Measurements from ENCODE around the gene CCP110.
A peak's percentile ranks its signal among the peaks of the same experiment; 100 is the strongest.

The CCP110 gene

GRCh38 chr16:19555938-19556771 lies 32.4 kb downstream of the CCP110 start:
- no peak for DNase-seq

DNA sequence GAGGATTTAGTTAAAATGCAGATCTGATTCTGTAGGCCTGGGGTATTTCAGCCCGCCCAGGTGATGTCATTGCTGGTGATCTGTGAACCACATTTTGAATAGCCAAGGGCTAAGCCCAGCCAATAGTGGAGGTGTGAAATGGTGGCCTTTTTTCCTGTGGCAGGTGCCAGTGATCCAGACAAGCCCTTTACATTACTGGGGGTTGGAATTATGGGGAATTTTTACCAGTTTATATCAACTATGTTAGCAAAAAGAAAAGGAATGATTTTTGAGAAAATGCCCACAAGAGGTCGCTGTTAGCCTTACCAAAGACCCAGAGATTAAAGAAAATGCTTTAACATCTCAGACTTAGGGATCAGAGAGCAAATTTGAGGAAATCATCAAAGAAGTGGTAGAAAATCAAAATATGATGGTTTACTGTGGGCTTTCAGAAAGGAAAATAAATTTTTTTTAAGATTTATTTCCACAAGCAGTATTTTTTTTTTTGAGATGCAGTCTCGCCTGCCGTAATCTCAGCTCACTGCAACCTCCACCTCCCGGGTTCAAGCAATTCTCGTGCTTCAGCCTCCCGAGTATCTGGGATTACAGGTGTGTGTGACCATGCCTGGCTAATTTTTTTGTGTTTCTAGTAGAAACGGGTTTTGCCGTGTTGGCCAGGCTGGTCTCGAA lies 35.6 kb downstream of the CCP110 start:
- DNase-seq, result peak; percentile 57

GRCh38 chr16:19560078-19560477 lies 36.3 kb downstream of the CCP110 start:
- no peak for DNase-seq

GRCh38 chr16:19563377-19563776 lies 39.6 kb downstream of the CCP110 start:
- DNase-seq, result no peak

DNA sequence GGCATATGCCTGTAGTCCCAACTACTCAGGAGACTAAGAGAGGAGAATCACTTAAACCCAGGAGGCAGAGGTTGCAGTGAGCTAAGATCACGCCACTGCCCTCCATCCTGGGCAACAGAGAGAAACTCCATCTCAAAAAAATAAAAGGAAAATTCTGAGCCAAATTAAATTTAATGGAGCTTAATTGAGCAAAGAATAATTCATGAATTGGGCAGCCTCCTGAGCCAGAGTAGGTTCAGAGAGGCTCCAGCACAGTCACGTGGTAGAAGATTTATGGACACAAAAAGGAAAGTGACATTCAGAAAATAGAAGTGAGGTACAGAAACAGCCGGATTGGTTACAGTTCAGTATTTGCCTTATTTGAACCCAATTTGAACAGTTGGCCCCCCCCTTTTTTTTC lies 42.6 kb downstream of the CCP110 start:
- no peak for DNase-seq

- DNase-seq, result no peak
These were observed 43.8 kb downstream of the CCP110 start for GRCh38 chr16:19567560-19567959.

DNA sequence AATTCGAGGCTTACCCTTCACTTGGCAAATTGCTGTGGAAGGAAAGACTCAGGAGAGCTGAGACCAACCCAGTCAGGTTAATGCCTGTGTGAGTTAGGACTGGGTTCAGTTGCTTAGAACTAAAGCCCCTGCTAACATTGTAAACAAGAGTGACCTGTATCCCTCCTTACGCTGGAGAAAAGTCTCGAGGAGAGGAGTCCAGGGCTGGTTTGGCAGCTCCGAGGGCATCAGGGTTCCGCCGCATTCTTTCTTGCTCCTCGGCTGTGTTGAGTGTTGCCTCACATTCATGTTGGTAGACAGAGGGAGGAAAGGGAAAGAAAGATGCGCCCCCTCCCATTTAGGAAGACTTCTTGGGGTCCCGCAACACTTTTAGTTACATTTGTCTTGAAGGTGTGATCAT lies 50.3 kb downstream of the CCP110 start:
- DNase-seq, result no peak

GRCh38 chr16:19574615-19575014 lies 50.9 kb downstream of the CCP110 start:
- DNase-seq, result no peak

DNA sequence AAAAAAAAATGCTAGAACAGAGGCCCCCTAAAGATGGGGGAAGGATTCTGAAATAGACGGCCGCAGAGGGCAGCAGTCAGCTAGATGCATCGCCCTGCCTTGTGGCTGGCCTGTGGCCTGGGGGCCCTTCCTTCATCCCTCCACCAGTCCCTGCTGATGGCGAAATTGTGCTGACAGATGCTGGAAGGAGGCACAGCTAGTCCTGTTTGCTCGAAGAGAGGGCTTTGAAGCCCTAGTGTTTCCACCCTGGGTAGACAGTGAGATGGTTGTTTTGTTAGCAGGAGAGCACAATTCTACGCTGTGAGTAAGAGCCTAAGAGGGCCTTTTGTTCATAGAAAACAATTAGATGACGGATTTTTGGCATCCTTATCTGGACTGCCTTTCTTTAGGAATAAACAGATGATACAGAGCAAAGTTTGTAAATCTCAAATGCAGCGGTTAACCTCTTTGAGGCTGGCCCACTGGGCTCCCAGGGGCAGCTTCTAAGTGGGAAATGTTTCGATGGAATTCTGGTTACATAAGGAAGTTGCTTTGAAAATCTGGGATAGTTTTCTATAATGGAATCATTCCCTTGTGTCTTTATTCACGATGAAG lies 54.7 kb downstream of the CCP110 start:
- DNase-seq, result no peak

DNA sequence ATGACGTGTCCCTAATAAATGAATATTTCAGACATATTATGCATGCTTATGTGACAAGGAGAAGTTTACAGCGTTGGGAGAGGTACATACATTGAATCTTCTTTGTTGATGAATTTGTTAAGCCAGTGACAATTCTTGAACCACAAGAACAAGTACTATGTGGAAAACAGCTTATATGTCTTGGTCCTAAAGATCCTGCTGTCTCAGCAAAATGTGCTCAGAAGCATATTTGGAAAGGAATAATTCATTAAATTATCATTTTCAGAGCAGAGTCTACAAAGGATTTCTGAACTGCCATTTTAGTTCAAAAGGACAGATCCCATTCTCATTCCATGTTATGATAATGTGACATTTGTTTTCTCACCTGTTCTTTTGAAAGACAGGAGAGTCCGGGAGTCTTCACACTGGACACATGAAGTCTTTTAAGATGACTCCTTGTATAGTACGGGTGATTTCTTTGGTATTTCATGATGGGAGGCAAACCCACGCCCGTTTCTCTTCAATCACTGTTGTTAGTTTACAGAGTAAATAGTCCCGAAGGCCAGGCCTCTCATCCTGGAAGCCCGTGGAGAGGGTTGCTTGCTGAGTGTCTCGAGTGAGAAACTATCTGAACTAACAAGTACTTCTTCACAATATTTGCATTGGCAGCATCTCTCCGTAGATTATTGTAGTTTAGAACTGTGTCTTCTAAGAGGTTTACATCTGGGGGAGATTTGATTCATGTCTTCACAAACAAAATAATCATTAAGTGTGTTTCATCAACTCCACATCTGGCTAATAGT lies 58.5 kb downstream of the CCP110 start:
- no peak for DNase-seq

- peak; percentile 62 for DNase-seq
These were observed 60.0 kb downstream of the CCP110 start for GRCh38 chr16:19583665-19584300.

GRCh38 chr16:19588661-19589060 lies 64.9 kb downstream of the CCP110 start:
- no peak for DNase-seq

GRCh38 chr16:19589106-19589505 lies 65.4 kb downstream of the CCP110 start:
- DNase-seq, result no peak

DNA sequence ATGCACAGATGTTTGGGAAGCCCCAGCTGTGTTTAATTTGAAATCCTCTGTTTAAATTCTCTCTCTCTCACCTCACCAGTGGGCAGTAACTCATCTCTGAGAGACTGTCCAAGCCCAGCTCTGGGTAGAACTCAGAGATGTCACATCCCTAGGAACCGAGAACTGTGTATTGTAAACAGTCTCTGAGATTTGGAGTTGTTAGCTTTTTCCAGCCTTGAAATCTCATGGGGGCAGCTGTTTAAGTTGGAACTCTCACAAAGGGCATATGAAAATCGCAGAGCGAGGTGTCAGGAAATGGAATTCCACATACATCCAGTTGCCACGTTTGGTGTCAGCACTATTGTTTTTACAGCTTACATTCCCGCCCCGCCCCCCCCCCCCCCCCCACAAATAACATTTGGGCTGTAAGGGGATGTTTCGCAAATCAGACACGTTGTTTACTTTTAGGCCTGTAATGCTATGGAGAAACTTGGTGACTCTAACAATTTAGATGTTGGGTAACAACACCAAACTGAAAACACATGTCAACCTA lies 66.1 kb downstream of the CCP110 start:
- no peak for DNase-seq

DNA sequence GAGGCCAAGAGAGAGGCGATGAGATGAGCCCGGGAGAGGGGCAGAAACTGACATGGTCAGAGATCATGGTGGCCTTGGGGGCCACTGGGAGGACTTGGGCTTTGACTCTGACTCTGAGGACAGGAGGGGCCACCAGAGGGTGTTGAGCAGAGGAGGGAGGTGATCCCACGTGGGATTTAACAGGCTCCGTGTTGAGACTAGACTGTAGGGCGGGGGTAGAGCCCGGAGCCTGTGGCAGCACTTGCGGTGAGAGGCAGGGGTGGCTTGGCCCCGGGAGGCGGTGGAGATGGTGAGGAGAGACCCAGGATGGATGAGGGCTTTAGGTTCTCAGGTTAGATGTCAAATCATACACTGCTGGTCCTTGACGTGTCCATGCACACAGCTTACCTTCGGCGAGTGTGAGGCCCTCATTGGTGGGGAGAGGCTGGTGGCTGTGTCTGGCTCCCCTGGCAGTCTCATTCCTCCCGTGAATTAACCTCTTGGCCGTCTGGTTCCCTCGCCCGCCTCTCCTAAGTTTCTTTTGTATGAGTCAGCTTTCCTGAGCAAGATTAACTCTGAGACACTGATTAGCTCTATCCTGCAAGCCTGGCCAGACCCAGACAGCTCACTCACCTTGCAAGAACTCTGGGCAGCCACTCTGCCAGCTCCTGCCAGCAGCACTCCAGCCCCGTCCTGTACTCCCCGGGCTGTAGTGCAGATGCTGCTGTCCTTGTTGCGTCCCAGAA lies 71.5 kb downstream of the CCP110 start:
- no peak for DNase-seq

DNA sequence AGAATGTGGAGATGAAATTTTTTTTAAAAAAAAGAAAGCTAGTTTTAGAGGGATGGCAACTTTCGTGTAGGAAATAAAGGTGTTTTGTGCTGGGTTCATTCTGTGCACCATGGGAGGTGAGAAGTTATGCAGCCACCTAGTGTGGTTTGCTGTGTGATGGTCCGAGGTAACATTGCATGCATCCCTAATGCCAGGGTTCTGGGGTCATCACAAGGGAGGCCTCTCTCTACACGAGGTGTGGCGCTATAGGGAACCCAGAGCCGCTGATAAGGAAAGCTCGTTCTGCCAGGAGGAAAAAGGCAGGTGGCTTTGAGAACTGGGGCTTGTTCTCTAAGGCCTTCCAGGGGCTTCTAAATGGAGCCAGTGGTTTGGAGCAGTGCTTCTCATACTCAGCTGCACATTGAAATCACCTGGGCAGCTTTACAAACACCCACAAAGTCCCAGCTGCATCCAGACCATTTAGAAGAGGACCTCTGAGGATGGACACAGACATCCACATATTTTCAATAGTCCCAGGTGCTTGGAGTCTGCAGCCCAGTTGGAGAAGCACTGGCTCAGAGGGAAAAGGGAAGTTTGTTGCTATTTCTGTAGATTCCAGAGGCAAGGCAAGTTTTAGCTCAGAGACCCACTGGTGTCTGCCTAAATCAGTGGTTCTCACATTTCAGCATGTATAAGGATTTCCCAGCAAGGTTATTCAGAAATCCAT lies 75.2 kb downstream of the CCP110 start:
- DNase-seq, result no peak

GRCh38 chr16:19599968-19600716 lies 76.4 kb downstream of the CCP110 start:
- no peak for DNase-seq

DNA sequence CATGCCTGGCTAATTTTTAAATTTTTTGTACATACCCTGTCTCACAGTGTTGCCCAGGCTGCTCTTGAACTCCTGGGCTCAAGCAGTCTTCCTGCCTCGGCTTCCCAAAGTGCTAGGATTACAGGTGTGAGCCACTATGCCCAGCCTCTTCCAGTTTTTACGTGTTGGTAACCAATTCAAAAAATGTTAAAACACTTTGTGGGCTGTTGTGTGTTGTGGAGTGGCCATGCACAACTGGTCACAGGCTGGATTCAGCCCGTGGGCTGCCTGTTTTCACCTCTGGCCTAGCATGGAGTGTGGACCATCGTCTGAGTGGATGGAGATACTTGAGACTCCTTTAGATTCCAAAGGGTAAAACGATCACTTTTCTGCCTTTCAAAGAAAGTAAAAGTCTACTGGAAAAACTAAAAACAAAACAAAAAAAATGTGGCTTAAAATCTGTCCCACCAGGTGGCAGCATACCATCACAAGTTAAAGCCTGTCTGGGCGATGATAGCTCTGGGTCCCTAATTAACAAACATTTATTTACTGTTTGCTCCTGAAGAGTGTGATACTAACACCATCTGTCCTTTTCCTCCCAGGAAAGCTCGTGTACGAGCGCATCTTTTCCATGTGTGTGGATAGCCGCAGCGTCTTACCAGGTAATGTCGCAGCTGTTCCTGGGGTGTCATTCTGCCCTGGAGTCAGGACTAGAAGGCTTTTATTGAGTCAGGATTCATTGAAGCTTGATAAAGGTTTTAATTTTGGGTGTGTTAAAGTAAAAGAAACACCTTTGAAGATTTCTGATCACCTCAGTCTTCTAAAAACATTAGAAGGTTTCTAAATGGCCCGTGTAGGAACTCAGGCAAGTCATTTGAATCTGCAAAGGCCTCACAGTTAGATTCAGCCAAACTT lies 77.6 kb downstream of the CCP110 start:
- DNase-seq, result peak; percentile 28
